Measurements from ENCODE around the gene TMEM132C. TPM values are rescaled to one million over a fixed set of nuclear protein-coding genes. Genes with fewer than 3 reads are reported as not detected.

TMEM132C gene
- total RNA-seq, 2 experiments from 2014 or later = not detected

- peaks cover 7% of the 10 kb centered on the region for H3K27me3 Mint-ChIP-seq (ENCODE audit: low read depth)
Observed at GRCh38 chr12:128660532-128661225, 393.7 kb downstream of the TMEM132C start.

GRCh38 chr12:128661226-128661569 lies 394.2 kb downstream of the TMEM132C start:
- DNase-seq = no peak
- H3K27ac Mint-ChIP-seq = no peak overlapping the region
- H3K36me3 Mint-ChIP-seq (ENCODE audit: low read depth) = no peaks in the 10 kb centered on the region
- H3K9me3 Mint-ChIP-seq = peaks cover 4% of the 10 kb centered on the region
- peaks cover 7% of the 10 kb centered on the region for H3K27me3 Mint-ChIP-seq (ENCODE audit: low read depth)
- CTCF ChIA-PET = no interaction called here
- no peak overlapping the region for H3K4me3 Mint-ChIP-seq
- intact Hi-C loops (cut with micrococcal nuclease) = no loop called here
- H3K4me1 Mint-ChIP-seq (ENCODE audit: low read depth) = no peaks in the 10 kb centered on the region

More at GRCh38 chr12:128660532-128661225, 393.7 kb downstream of the TMEM132C start:
- Mint-ChIP-seq H3K4me1 (ENCODE audit: low read depth) (no peaks in the 10 kb centered on the region), H3K36me3 (ENCODE audit: low read depth) (no peaks in the 10 kb centered on the region), H3K9me3 (peaks cover 4% of the 10 kb centered on the region), H3K27ac (no peak overlapping the region), H3K4me3 (no peak overlapping the region)
- CTCF ChIA-PET = no interaction called here
- intact Hi-C loops (cut with micrococcal nuclease) = no loop called here
- no peak for DNase-seq

GRCh38 chr12:128662101-128662500 lies 395.1 kb downstream of the TMEM132C start:
- H3K9me3 Mint-ChIP-seq = peaks cover 4% of the 10 kb centered on the region
- DNase-seq = no peak
- H3K27ac Mint-ChIP-seq = no peak overlapping the region
- no peak overlapping the region for H3K4me3 Mint-ChIP-seq
- H3K4me1 Mint-ChIP-seq (ENCODE audit: low read depth) = no peaks in the 10 kb centered on the region
- intact Hi-C loops (cut with micrococcal nuclease) = no loop called here
- no peaks in the 10 kb centered on the region for H3K36me3 Mint-ChIP-seq (ENCODE audit: low read depth)
- CTCF ChIA-PET = interaction anchor here (1.2 kb wide), 1 partner anchor 9 kb away, joined by 4 read pairs; no protein-coding TSS in a partner anchor
- H3K27me3 Mint-ChIP-seq (ENCODE audit: low read depth) = peaks cover 7% of the 10 kb centered on the region

GRCh38 chr12:128664501-128664900 lies 397.5 kb downstream of the TMEM132C start:
- Mint-ChIP-seq H3K36me3 (ENCODE audit: low read depth) (no peaks in the 10 kb centered on the region), H3K27me3 (ENCODE audit: low read depth) (peaks cover 5% of the 10 kb centered on the region), H3K4me1 (ENCODE audit: low read depth) (no peaks in the 10 kb centered on the region), H3K27ac (no peak overlapping the region), H3K9me3 (peaks cover 6% of the 10 kb centered on the region), H3K4me3 (no peak overlapping the region)
- intact Hi-C loops (cut with micrococcal nuclease) = no loop called here
- CTCF ChIA-PET = no interaction called here
- no peak for DNase-seq

- H3K27me3 Mint-ChIP-seq (ENCODE audit: low read depth) = no peaks in the 10 kb centered on the region
- no peak overlapping the region for H3K4me3 Mint-ChIP-seq
- CTCF ChIA-PET = no interaction called here
- no peaks in the 10 kb centered on the region for H3K4me1 Mint-ChIP-seq (ENCODE audit: low read depth)
- H3K27ac Mint-ChIP-seq = no peak overlapping the region
- intact Hi-C loops (cut with micrococcal nuclease) = no loop called here
- H3K36me3 Mint-ChIP-seq (ENCODE audit: low read depth) = no peaks in the 10 kb centered on the region
- peaks cover 8% of the 10 kb centered on the region for H3K9me3 Mint-ChIP-seq
- no peak for DNase-seq
Observed at GRCh38 chr12:128667193-128667592, 400.2 kb downstream of the TMEM132C start.

- Mint-ChIP-seq H3K27ac (no peak overlapping the region), H3K27me3 (ENCODE audit: low read depth) (no peaks in the 10 kb centered on the region), H3K4me1 (ENCODE audit: low read depth) (no peaks in the 10 kb centered on the region), H3K36me3 (ENCODE audit: low read depth) (no peaks in the 10 kb centered on the region), H3K9me3 (peaks cover 4% of the 10 kb centered on the region), H3K4me3 (no peak overlapping the region)
- intact Hi-C loops (cut with micrococcal nuclease) = no loop called here
- CTCF ChIA-PET = no interaction called here
- DNase-seq = no peak
Observed at GRCh38 chr12:128671528-128672042, 404.6 kb downstream of the TMEM132C start.

- intact Hi-C loops (cut with micrococcal nuclease) = no loop called here
Observed at GRCh38 chr12:128672428-128672827, 405.5 kb downstream of the TMEM132C start.

GRCh38 chr12:128672893-128673292 lies 405.9 kb downstream of the TMEM132C start:
- no peaks in the 10 kb centered on the region for H3K4me1 Mint-ChIP-seq (ENCODE audit: low read depth)
- CTCF ChIA-PET = no interaction called here
- H3K36me3 Mint-ChIP-seq (ENCODE audit: low read depth) = no peaks in the 10 kb centered on the region
- H3K9me3 Mint-ChIP-seq = peaks cover 4% of the 10 kb centered on the region
- intact Hi-C loops (cut with micrococcal nuclease) = no loop called here
- no peak overlapping the region for H3K4me3 Mint-ChIP-seq
- no peak overlapping the region for H3K27ac Mint-ChIP-seq
- no peak for DNase-seq
- no peaks in the 10 kb centered on the region for H3K27me3 Mint-ChIP-seq (ENCODE audit: low read depth)

More at GRCh38 chr12:128672428-128672827, 405.5 kb downstream of the TMEM132C start:
- CTCF ChIA-PET = no interaction called here
- Mint-ChIP-seq H3K27ac (no peak overlapping the region), H3K9me3 (peaks cover 4% of the 10 kb centered on the region), H3K36me3 (ENCODE audit: low read depth) (no peaks in the 10 kb centered on the region), H3K27me3 (ENCODE audit: low read depth) (no peaks in the 10 kb centered on the region), H3K4me1 (ENCODE audit: low read depth) (no peaks in the 10 kb centered on the region), H3K4me3 (no peak overlapping the region)
- DNase-seq = no peak

GRCh38 chr12:128675576-128675975 lies 408.6 kb downstream of the TMEM132C start:
- no peaks in the 10 kb centered on the region for H3K36me3 Mint-ChIP-seq (ENCODE audit: low read depth)
- intact Hi-C loops (cut with micrococcal nuclease) = no loop called here
- no peaks in the 10 kb centered on the region for H3K27me3 Mint-ChIP-seq (ENCODE audit: low read depth)
- H3K9me3 Mint-ChIP-seq = no peaks in the 10 kb centered on the region
- H3K4me1 Mint-ChIP-seq (ENCODE audit: low read depth) = no peaks in the 10 kb centered on the region
- DNase-seq = no peak
- H3K27ac Mint-ChIP-seq = no peak overlapping the region
- no peak overlapping the region for H3K4me3 Mint-ChIP-seq
- CTCF ChIA-PET = no interaction called here

- Mint-ChIP-seq H3K9me3 (peaks cover 3% of the 10 kb centered on the region), H3K27ac (no peak overlapping the region), H3K4me1 (ENCODE audit: low read depth) (no peaks in the 10 kb centered on the region), H3K4me3 (no peak overlapping the region), H3K27me3 (ENCODE audit: low read depth) (peaks cover 3% of the 10 kb centered on the region), H3K36me3 (ENCODE audit: low read depth) (no peaks in the 10 kb centered on the region)
- CTCF ChIA-PET = no interaction called here
- intact Hi-C loops (cut with micrococcal nuclease) = no loop called here
- DNase-seq = no peak
Observed at GRCh38 chr12:128680555-128680954, 413.6 kb downstream of the TMEM132C start.

- H3K4me1 Mint-ChIP-seq (ENCODE audit: low read depth) = no peaks in the 10 kb centered on the region
- peaks cover 8% of the 10 kb centered on the region for H3K9me3 Mint-ChIP-seq
- CTCF ChIA-PET = no interaction called here
- intact Hi-C loops (cut with micrococcal nuclease) = no loop called here
- H3K27ac Mint-ChIP-seq = no peak overlapping the region
- no peak overlapping the region for H3K4me3 Mint-ChIP-seq
- H3K27me3 Mint-ChIP-seq (ENCODE audit: low read depth) = peaks cover 3% of the 10 kb centered on the region
- no peaks in the 10 kb centered on the region for H3K36me3 Mint-ChIP-seq (ENCODE audit: low read depth)
- DNase-seq = no peak
Observed at GRCh38 chr12:128682548-128683275, 415.7 kb downstream of the TMEM132C start.

GRCh38 chr12:128684352-128684751 lies 417.4 kb downstream of the TMEM132C start:
- Mint-ChIP-seq H3K9me3 (peaks cover 8% of the 10 kb centered on the region), H3K4me1 (ENCODE audit: low read depth) (no peaks in the 10 kb centered on the region), H3K27me3 (ENCODE audit: low read depth) (peaks cover 3% of the 10 kb centered on the region), H3K4me3 (no peak overlapping the region), H3K27ac (no peak overlapping the region), H3K36me3 (ENCODE audit: low read depth) (no peaks in the 10 kb centered on the region)
- CTCF ChIA-PET = no interaction called here
- intact Hi-C loops (cut with micrococcal nuclease) = no loop called here
- no peak for DNase-seq

GRCh38 chr12:128685903-128686475 lies 419.0 kb downstream of the TMEM132C start:
- peaks cover 8% of the 10 kb centered on the region for H3K9me3 Mint-ChIP-seq
- H3K4me1 Mint-ChIP-seq (ENCODE audit: low read depth) = no peaks in the 10 kb centered on the region
- peaks cover 3% of the 10 kb centered on the region for H3K27me3 Mint-ChIP-seq (ENCODE audit: low read depth)
- no peak for DNase-seq
- intact Hi-C loops (cut with micrococcal nuclease) = no loop called here
- H3K27ac Mint-ChIP-seq = no peak overlapping the region
- H3K4me3 Mint-ChIP-seq = no peak overlapping the region
- CTCF ChIA-PET = no interaction called here
- H3K36me3 Mint-ChIP-seq (ENCODE audit: low read depth) = no peaks in the 10 kb centered on the region
